SU-DHL-6 (cell line): ENCODE measurements around the gene MTHFR.
"Not testable (repeated sequence)": the region's sequence is repeated elsewhere in the genome, so short reads cannot be mapped to it uniquely, and the experiment has no call there.

Source experiments
- H2AFZ ChIP-seq: fragments of 200-600 bp; sonication (generic); 2 replicates; pipeline ENCODE4 v1.6.1; 2014; ENCODE audit warnings: low read depth, mild to moderate bottlenecking, moderate library complexity, mixed read lengths, antibody characterized with exemption, low read length; ENCODE audit not compliant: severe bottlenecking
- H3F3A ChIP-seq: fragments of 200-600 bp; shearing (Covaris generic); 2 replicates; pipeline ENCODE4 v1.6.0; 2016; ENCODE audit warnings: antibody characterized with exemption, mild to moderate bottlenecking; ENCODE audit not compliant: insufficient read depth
- H3K27ac ChIP-seq: fragments of 200-600 bp; sonication (generic); 2 replicates; pipeline ENCODE4 v1.5.1; 2016; ENCODE audit warnings: low read depth, mild to moderate bottlenecking, low read length, moderate library complexity, mixed read lengths
- H3K27me3 ChIP-seq: fragments of 200-600 bp; sonication (generic), shearing (Covaris generic); 2 replicates; pipeline ENCODE4 v1.6.0; 2014; ENCODE audit warnings: mild to moderate bottlenecking, low read length
- H3K36me3 ChIP-seq: fragments of 200-600 bp; sonication (generic); 2 replicates; pipeline ENCODE4 v1.6.1; 2014; ENCODE audit warnings: mild to moderate bottlenecking, low read length, mixed read lengths
- H3K4me2 ChIP-seq: fragments of 300-600, 200-600 bp; shearing (Covaris generic), sonication (generic); 2 replicates; pipeline ENCODE4 v1.6.0; 2014; ENCODE audit warnings: low read length, low read depth, mild to moderate bottlenecking; ENCODE audit not compliant: poor library complexity, severe bottlenecking
- H3K4me3 ChIP-seq: fragments of 200-600 bp; sonication (generic); 2 replicates; pipeline ENCODE4 v1.5.1; 2014; ENCODE audit warnings: antibody characterized with exemption, low read length, mild to moderate bottlenecking, mixed read lengths; ENCODE audit not compliant: insufficient read depth, poor library complexity, severe bottlenecking
- H3K79me2 ChIP-seq: fragments of 200-600 bp; sonication (generic); 2 replicates; pipeline ENCODE4 v1.6.1; 2014; ENCODE audit warnings: mild to moderate bottlenecking, low read length, moderate library complexity; ENCODE audit not compliant: insufficient read depth
- H3K9ac ChIP-seq: fragments of 200-600 bp; sonication (generic); 2 replicates; pipeline ENCODE4 v1.7.0; 2014; ENCODE audit warnings: mild to moderate bottlenecking, low read length
- H3K9me2 ChIP-seq: fragments of 200-600 bp; sonication (generic); replicated peaks from 2 replicates; pipeline ENCODE4 v1.6.1; 2014; ENCODE audit warnings: low read length; ENCODE audit not compliant: insufficient read depth
- H3K9me3 ChIP-seq: fragments of 200-600 bp; sonication (generic); 2 replicates; pipeline ENCODE4 v1.6.1; 2014; ENCODE audit warnings: low read length, mixed read lengths; ENCODE audit not compliant: insufficient read depth
- H4K20me1 ChIP-seq: fragments of 200-600 bp; sonication (generic); 2 replicates; pipeline ENCODE4 v1.6.1; 2014; ENCODE audit warnings: low read depth, mild to moderate bottlenecking, antibody characterized with exemption, low read length, moderate library complexity, mixed read lengths
- EZH2phosphoT487 ChIP-seq: fragments of 200-600 bp; sonication (generic), shearing (Covaris generic); conservative IDR thresholded peaks from 2 replicates; pipeline ENCODE4 v1.6.1; 2018; ENCODE audit warnings: mild to moderate bottlenecking, antibody characterized with exemption, low read length, moderate library complexity, mixed read lengths
- TF ChIP-seq, protein P1 (sequence below): fragments of 200-600 bp; sonication (generic); IDR thresholded peaks from one replicate; pipeline ENCODE4 v1.5.1; 2017; ENCODE audit warnings: antibody characterized with exemption, mild to moderate bottlenecking, low read length, moderate library complexity; ENCODE audit not compliant: insufficient read depth, poor library complexity, severe bottlenecking

MTHFR gene

GRCh38 chr1:11804666-11805421 is 920 bp downstream of the MTHFR start:
- Histone ChIP-seq H3F3A (peaks cover 13% of the 10 kb centered on the region), H3K27ac (peak overlapping the region; percentile 82), H3K9me3 (no peaks in the 10 kb centered on the region), H3K36me3 (peaks cover 11% of the 10 kb centered on the region), H3K4me2 (peak overlapping the region; percentile 99), H3K9me2 (no peaks in the 10 kb centered on the region), H3K4me3 (peak overlapping the region; percentile 86), H2AFZ (peak overlapping the region; percentile 65), H3K9ac (peak overlapping the region; percentile 88), H3K79me2 (peaks cover 42% of the 10 kb centered on the region), H4K20me1 (no peaks in the 10 kb centered on the region), H3K27me3 (no peaks in the 10 kb centered on the region)
- TF ChIP-seq EZH2phosphoT487, result no peak
- TF ChIP-seq, protein P1, sequence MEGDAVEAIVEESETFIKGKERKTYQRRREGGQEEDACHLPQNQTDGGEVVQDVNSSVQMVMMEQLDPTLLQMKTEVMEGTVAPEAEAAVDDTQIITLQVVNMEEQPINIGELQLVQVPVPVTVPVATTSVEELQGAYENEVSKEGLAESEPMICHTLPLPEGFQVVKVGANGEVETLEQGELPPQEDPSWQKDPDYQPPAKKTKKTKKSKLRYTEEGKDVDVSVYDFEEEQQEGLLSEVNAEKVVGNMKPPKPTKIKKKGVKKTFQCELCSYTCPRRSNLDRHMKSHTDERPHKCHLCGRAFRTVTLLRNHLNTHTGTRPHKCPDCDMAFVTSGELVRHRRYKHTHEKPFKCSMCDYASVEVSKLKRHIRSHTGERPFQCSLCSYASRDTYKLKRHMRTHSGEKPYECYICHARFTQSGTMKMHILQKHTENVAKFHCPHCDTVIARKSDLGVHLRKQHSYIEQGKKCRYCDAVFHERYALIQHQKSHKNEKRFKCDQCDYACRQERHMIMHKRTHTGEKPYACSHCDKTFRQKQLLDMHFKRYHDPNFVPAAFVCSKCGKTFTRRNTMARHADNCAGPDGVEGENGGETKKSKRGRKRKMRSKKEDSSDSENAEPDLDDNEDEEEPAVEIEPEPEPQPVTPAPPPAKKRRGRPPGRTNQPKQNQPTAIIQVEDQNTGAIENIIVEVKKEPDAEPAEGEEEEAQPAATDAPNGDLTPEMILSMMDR, result no peak

DNA sequence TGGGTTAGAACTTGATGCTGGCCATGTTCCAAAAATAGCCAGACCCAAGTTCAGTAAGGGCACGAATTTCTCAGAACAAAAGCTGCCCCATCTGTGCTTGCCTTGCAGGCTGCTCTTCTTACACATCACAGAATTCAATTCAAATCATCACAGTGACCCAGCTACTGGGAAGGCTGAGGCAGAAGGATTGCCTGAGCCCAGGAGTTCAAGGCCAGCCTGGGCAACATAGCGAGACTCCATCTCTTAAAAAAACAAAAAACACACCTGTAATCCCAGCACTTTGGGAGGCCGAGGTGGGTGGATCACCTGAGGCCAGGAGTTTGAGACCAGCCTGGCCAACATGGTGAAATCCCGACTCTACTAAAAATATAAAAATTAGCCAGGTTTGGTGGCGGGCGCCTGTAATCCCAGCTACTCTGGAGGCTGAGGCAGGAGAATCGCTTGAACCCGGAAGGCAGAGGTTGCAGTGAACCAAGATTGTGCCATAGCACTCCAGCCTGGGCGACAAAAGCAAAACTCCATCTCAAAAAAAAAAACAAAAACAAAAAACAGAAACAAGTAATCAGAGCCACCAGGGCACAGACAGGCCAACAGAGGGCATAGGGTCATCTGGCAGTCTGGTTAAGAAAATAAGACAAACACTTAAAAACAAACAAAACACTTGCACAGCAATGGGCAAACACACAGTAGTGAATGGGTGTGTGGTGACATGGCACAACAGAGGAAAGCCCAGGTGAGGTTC is 1.7 kb downstream of the MTHFR start:
- not testable (repeated sequence) for H3K27me3 ChIP-seq, H3K36me3 ChIP-seq, H3K9me3 ChIP-seq, H4K20me1 ChIP-seq, H2AFZ ChIP-seq, H3F3A ChIP-seq, H3K9me2 ChIP-seq
- Histone ChIP-seq H3K4me3 (peak overlapping the region; percentile 86), H3K4me2 (peak overlapping the region; percentile 99), H3K9ac (peak overlapping the region; percentile 88), H3K27ac (peak overlapping the region; percentile 82), H3K79me2 (peaks cover 40% of the 10 kb centered on the region)

- Histone ChIP-seq H3K9me3 (no peaks in the 10 kb centered on the region), H3K27ac (peak overlapping the region; percentile 34), H2AFZ (no peak overlapping the region), H3F3A (peaks cover 10% of the 10 kb centered on the region), H4K20me1 (no peaks in the 10 kb centered on the region), H3K4me3 (peak overlapping the region; percentile 21), H3K79me2 (peaks cover 33% of the 10 kb centered on the region), H3K36me3 (peaks cover under 1% of the 10 kb centered on the region), H3K9me2 (no peaks in the 10 kb centered on the region), H3K27me3 (no peaks in the 10 kb centered on the region), H3K4me2 (peak overlapping the region; percentile 99), H3K9ac (peak overlapping the region; percentile 52)
- TF ChIP-seq, protein P1, result no peak
- TF ChIP-seq EZH2phosphoT487, result no peak
Observed at GRCh38 chr1:11802973-11803885, 2.5 kb downstream of the MTHFR start.
